A673 (cell line): Measurements from ENCODE around the gene PLCG2. TPM values are rescaled to one million over a fixed set of nuclear protein-coding genes. Genes with fewer than 3 reads are reported as not detected.

ENCODE experiments used
- BruUV-seq: library from RNA; stranded (reverse); fragments of 400-500 nt; replicated peaks from 2 replicates; lab custom pipeline; 2021; lab: Mats Ljungman, UMichigan
- CTCF ChIA-PET: fragments of 300-600 bp; sonication (Branson Sonifier 250); formaldehyde crosslinking; loops from one replicate; lab custom pipeline; 2022; ENCODE audit warnings: antibody characterized with exemption; lab: Charles Lee
- POLR2A ChIA-PET: fragments of 300-600 bp; sonication (Branson Sonifier 250); formaldehyde crosslinking; loops from one replicate; lab custom pipeline; 2022; ENCODE audit warnings: antibody characterized with exemption; ENCODE audit not compliant: low non-redundant PET; lab: Charles Lee
- DNase-seq: peaks from one replicate; pipeline ENCODE4 v3.0.0-alpha.2; 2015; ENCODE audit warnings: low spot score
- H3K27ac ChIP-seq: fragments of 200-600 bp; sonication (generic); 2 replicates; pipeline ENCODE4 v1.5.1; 2016; ENCODE audit warnings: mixed run types, low read depth, mild to moderate bottlenecking, mixed read lengths, antibody characterized with exemption, low read length; ENCODE audit not compliant: poor library complexity, severe bottlenecking
- H3K27me3 ChIP-seq: fragments of 200-600 bp; sonication (generic); replicated peaks from 2 replicates; pipeline ENCODE4 v1.6.1; 2017; ENCODE audit warnings: mixed run types, low read depth, mild to moderate bottlenecking, mixed read lengths, antibody characterized with exemption, low read length; ENCODE audit not compliant: insufficient read depth, poor library complexity
- H3K36me3 ChIP-seq: fragments of 200-600 bp; sonication (generic); 2 replicates; pipeline ENCODE4 v1.6.1; 2016; ENCODE audit warnings: mixed run types, mild to moderate bottlenecking, mixed read lengths, antibody characterized with exemption, low read length; ENCODE audit not compliant: insufficient read depth, poor library complexity, severe bottlenecking
- H3K4me1 ChIP-seq: fragments of 200-600 bp; sonication (generic); 2 replicates; pipeline ENCODE4 v1.6.1; 2017; ENCODE audit warnings: mixed run types, mild to moderate bottlenecking, mixed read lengths, antibody characterized with exemption, low read length; ENCODE audit not compliant: insufficient read depth, poor library complexity, severe bottlenecking
- H3K4me3 ChIP-seq: fragments of 200-600 bp; sonication (generic); 2 replicates; pipeline ENCODE4 v1.5.1; 2016; ENCODE audit warnings: low read depth, mixed run types, mild to moderate bottlenecking, mixed read lengths, low read length; ENCODE audit not compliant: poor library complexity, severe bottlenecking
- H3K9me3 ChIP-seq: fragments of 200-600 bp; sonication (generic); 2 replicates; pipeline ENCODE4 v1.6.1; 2016; ENCODE audit warnings: mixed run types, low read depth, mild to moderate bottlenecking, mixed read lengths, antibody characterized with exemption, low read length; ENCODE audit not compliant: poor library complexity, severe bottlenecking
- CTCF ChIP-seq: fragments of 300-800, 200-600 bp; sonication (generic); conservative IDR thresholded peaks from 2 replicates; pipeline ENCODE4 v1.5.1; 2017; ENCODE audit warnings: low read depth, mild to moderate bottlenecking, antibody characterized with exemption, low read length, moderate library complexity, mixed read lengths
- EZH2 ChIP-seq: fragments of 200-600 bp; sonication (generic); IDR thresholded peaks from 2 replicates; pipeline ENCODE4 v1.6.1; 2017; ENCODE audit warnings: borderline replicate concordance, low read depth, mild to moderate bottlenecking, mixed read lengths, antibody characterized with exemption, low read length; ENCODE audit not compliant: poor library complexity, severe bottlenecking
- intact Hi-C: fragments of 100-400 bp; cut with micrococcal nuclease; formaldehyde crosslinking; loops from one replicate; pipeline ENCODE4 v1.10.0; 2022; ENCODE audit not compliant: unreplicated experiment
- total RNA-seq: library from RNA; stranded (reverse); gene quantifications from 2 replicates; pipeline ENCODE4 v1.2.3, GENCODE V29; 2021

The PLCG2 gene
- total RNA-seq, 1 experiment from 2014 or later, result 9.6 TPM

- peaks cover 11% of the 10 kb centered on the region for H3K9me3 ChIP-seq
- H3K27me3 ChIP-seq, result no peaks in the 10 kb centered on the region
- no peaks in the 10 kb centered on the region for H3K36me3 ChIP-seq
- TF ChIP-seq CTCF (no peak), EZH2 (no peak)
- BruUV-seq, result no TSS peak
- peak; percentile 19 for DNase-seq
- no peak overlapping the region for H3K4me3 ChIP-seq
- H3K27ac ChIP-seq, result no peak overlapping the region
- POLR2A ChIA-PET, result no interaction called here
- CTCF ChIA-PET, result no interaction called here
- H3K4me1 ChIP-seq, result peaks cover 3% of the 10 kb centered on the region
- intact Hi-C loops, result no loop called here
These were observed 226.1 kb downstream of the PLCG2 start for GRCh38 chr16:82005027-82005830.

- ChIA-PET CTCF (no interaction called here), POLR2A (no interaction called here)
- intact Hi-C loops, result no loop called here
- DNase-seq, result no peak
- Histone ChIP-seq H3K27ac (no peak overlapping the region), H3K36me3 (no peaks in the 10 kb centered on the region), H3K4me1 (peaks cover 3% of the 10 kb centered on the region), H3K27me3 (no peaks in the 10 kb centered on the region), H3K9me3 (peaks cover 11% of the 10 kb centered on the region), H3K4me3 (no peak overlapping the region)
- no peak for TF ChIP-seq CTCF
- no peak for TF ChIP-seq EZH2
- no TSS peak for BruUV-seq
These were observed 226.9 kb downstream of the PLCG2 start for GRCh38 chr16:82006036-82006435.

- intact Hi-C loops, result no loop called here
- BruUV-seq, result no TSS peak
- CTCF ChIA-PET, result no interaction called here
These were observed 228.1 kb downstream of the PLCG2 start for GRCh38 chr16:82007189-82007588.

More at GRCh38 chr16:82007189-82007588, 228.1 kb downstream of the PLCG2 start:
- no peaks in the 10 kb centered on the region for H3K27me3 ChIP-seq
- peaks cover 11% of the 10 kb centered on the region for H3K9me3 ChIP-seq
- no peak overlapping the region for H3K27ac ChIP-seq
- POLR2A ChIA-PET, result no interaction called here
- TF ChIP-seq EZH2, result no peak
- TF ChIP-seq CTCF, result no peak
- no peaks in the 10 kb centered on the region for H3K36me3 ChIP-seq
- no peak overlapping the region for H3K4me3 ChIP-seq
- no peak for DNase-seq
- peaks cover 3% of the 10 kb centered on the region for H3K4me1 ChIP-seq
